Motor neuron (in vitro differentiated cells): Measurements from ENCODE around the gene ITFG1. TPM values are rescaled to one million over a fixed set of nuclear protein-coding genes. Genes with fewer than 3 reads are reported as not detected.

ENCODE experiments used
- ATAC-seq, 8 experiments: fragments of 200-7000 bp; cut with Tn5 transposase; replicated peaks in 6 of 8; 2 replicates each; pipeline ENCODE4 v1.8.0; 2021; ENCODE audit warnings: mild to moderate bottlenecking in 8 of 8, moderate library complexity in 8 of 8
- H3K27ac ChIP-seq, 2 donors: fragments of 250-450 bp; sonication (Bioruptor Pico); 2 replicates each; pipeline ENCODE4 v1.9.0; 2021; ENCODE audit warnings: antibody characterized with exemption in 2 of 2, mild to moderate bottlenecking in 2 of 2, moderate library complexity in 1 of 2
- H3K4me1 ChIP-seq, 2 donors: fragments of 250-450 bp; sonication (Bioruptor Pico); replicated peaks in 1 of 2; 2 replicates each; pipeline ENCODE4 v1.6.1; 2021; ENCODE audit warnings: antibody characterized with exemption in 2 of 2, mild to moderate bottlenecking in 2 of 2, moderate library complexity in 1 of 2
- H3K4me3 ChIP-seq, 5 donors: fragments of 250-450 bp; sonication (Bioruptor Pico); 2 replicates each; pipeline ENCODE4 v1.9.0; 2021; ENCODE audit warnings: antibody characterized with exemption in 5 of 5, mild to moderate bottlenecking in 5 of 5, moderate library complexity in 4 of 5
- WGBS, 10 experiments: fragments of 450-650 bp; shearing (Covaris generic); methylation state at CpG; one replicate each; pipeline ENCODE4 v1.0.0; 2022; 5-methylcytosine and 5-hydroxymethylcytosine counted together
- in situ Hi-C, 9 experiments: fragments of 400-800 bp; cut with MboI; loops; one replicate each; pipeline ENCODE4 v1.15.0; 2021; ENCODE audit warnings: low sequenced_read_pairs in 9 of 9, low pct_unique_long_range_greater_than_20kb in 2 of 9; ENCODE audit not compliant: unreplicated experiment in 9 of 9
- total RNA-seq, 8 experiments: library from RNA; unstranded; fragments of 300-600 nt; gene quantifications; 2 replicates each; pipeline versions ENCODE4 v1.2.3 to v1.2.4, GENCODE V29; 2022

Gene ITFG1
- total RNA-seq = 100 to 1,000 TPM in 1 of 8 experiments, 10 to 100 TPM in 7; 50.5 to 110 (median 67.8) TPM

GRCh38 chr16:47460711-47461597 is at the start of gene ITFG1, which contains the start of gene PHKB:
Gene ITFG1, minus strand, starts transcription at chr16:47461063. Its CDS starts 18 bp downstream, at chr16:47461045.
Gene PHKB, plus strand, starts transcription at chr16:47461331. Its CDS starts 20 bp downstream, at chr16:47461351.
- in situ Hi-C loops = no loop called here
- peaks cover 27 to 38% of the 10 kb centered on the region in 2 donors for H3K4me1 ChIP-seq
- H3K4me3 ChIP-seq = peak within 1 kb of the TSS; percentile 60 to 91 (median 86)
- ATAC-seq = peak; percentile 78 to 96 (median 90)
- H3K27ac ChIP-seq = peak within 1 kb of the TSS; percentile 100
- WGBS, 10 experiments = 0 to 6% (median 0%) methylated on average over 1 to 9 of the region's 82 CpGs; no CpG with 5 or more reads in 4 of the 10 experiments

- H3K27ac ChIP-seq = no peak overlapping the region
- H3K4me1 ChIP-seq = peaks cover 0 to 3% of the 10 kb centered on the region in 2 donors
- in situ Hi-C loops = no loop called here
- 29 to 100% (median 100%) methylated on average over 1 of the region's 1 CpG; no CpG with 5 or more reads in 4 of the 10 experiments for WGBS, 10 experiments
- H3K4me3 ChIP-seq = no peak overlapping the region
- ATAC-seq = no peak
Measured at GRCh38 chr16:47507701-47508100, 46.8 kb upstream of the ITFG1 start.

GRCh38 chr16:47506800-47507199 is 45.9 kb upstream of the ITFG1 start:
- ATAC-seq = no peak
- in situ Hi-C loops = no loop called here
- WGBS, 10 experiments = 72 to 100% (median 88%) methylated on average over 2 of the region's 2 CpGs; no CpG with 5 or more reads in 5 of the 10 experiments
- H3K27ac ChIP-seq = no peak overlapping the region
- peaks cover 0 to 3% of the 10 kb centered on the region in 2 donors for H3K4me1 ChIP-seq
- no peak overlapping the region for H3K4me3 ChIP-seq

- ATAC-seq = no peak
- H3K4me3 ChIP-seq = no peak overlapping the region
- 92 to 100% (median 100%) methylated on average over 1 to 6 of the region's 7 CpGs; no CpG with 5 or more reads in 4 of the 10 experiments for WGBS, 10 experiments
- H3K4me1 ChIP-seq = peaks cover 0 to 3% of the 10 kb centered on the region in 2 donors
- no peak overlapping the region for H3K27ac ChIP-seq
- in situ Hi-C loops = no loop called here
Measured at GRCh38 chr16:47504599-47504998, 43.7 kb upstream of the ITFG1 start.

GRCh38 chr16:47503936-47504335 is 43.1 kb upstream of the ITFG1 start:
- no peak overlapping the region for H3K27ac ChIP-seq
- peaks cover 0 to 3% of the 10 kb centered on the region in 2 donors for H3K4me1 ChIP-seq
- in situ Hi-C loops = no loop called here
- peak in 1 of 8 experiments; percentile 16 for ATAC-seq
- H3K4me3 ChIP-seq = no peak overlapping the region
- WGBS, 10 experiments = 40 to 100% (median 64%) methylated on average over 1 of the region's 1 CpG; no CpG with 5 or more reads in 6 of the 10 experiments

GRCh38 chr16:47499700-47500264 is 38.9 kb upstream of the ITFG1 start:
- Histone ChIP-seq H3K27ac (no peak overlapping the region), H3K4me1 (no peaks in the 10 kb centered on the region), H3K4me3 (no peak overlapping the region)
- in situ Hi-C loops = no loop called here
- ATAC-seq = no peak
- 93 to 100% (median 96%) methylated on average over 1 to 8 of the region's 9 CpGs; no CpG with 5 or more reads in 1 of the 10 experiments for WGBS, 10 experiments

GRCh38 chr16:47499080-47499699 is 38.3 kb upstream of the ITFG1 start:
- ATAC-seq = no peak
- no peaks in the 10 kb centered on the region for H3K4me1 ChIP-seq
- no peak overlapping the region for H3K27ac ChIP-seq
- WGBS, 10 experiments = 71 to 100% (median 94%) methylated on average over 1 to 2 of the region's 2 CpGs; no CpG with 5 or more reads in 3 of the 10 experiments
- in situ Hi-C loops = no loop called here
- H3K4me3 ChIP-seq = no peak overlapping the region

GRCh38 chr16:47493381-47494337 is 32.8 kb upstream of the ITFG1 start:
- WGBS, 10 experiments = 89 to 96% (median 94%) methylated on average over 2 to 8 of the region's 9 CpGs; no CpG with 5 or more reads in 1 of the 10 experiments
- Histone ChIP-seq H3K4me1 (peaks cover 0 to 10% of the 10 kb centered on the region in 2 donors), H3K4me3 (no peak overlapping the region), H3K27ac (no peak overlapping the region)
- ATAC-seq = no peak
- in situ Hi-C loops = no loop called here

- Histone ChIP-seq H3K4me1 (peaks cover 0 to 10% of the 10 kb centered on the region in 2 donors), H3K27ac (peak overlapping the region in 1 of 2 donors; percentile 44), H3K4me3 (no peak overlapping the region)
- peak in 4 of 8 experiments; percentile 56 to 64 (median 59) for ATAC-seq
- WGBS, 10 experiments = 70 to 100% (median 89%) methylated on average over 1 to 9 of the region's 10 CpGs; no CpG with 5 or more reads in 1 of the 10 experiments
- in situ Hi-C loops = no loop called here
Measured at GRCh38 chr16:47492428-47493377, 31.8 kb upstream of the ITFG1 start.

GRCh38 chr16:47492036-47492427 is 31.2 kb upstream of the ITFG1 start:
- Histone ChIP-seq H3K4me1 (peaks cover 0 to 10% of the 10 kb centered on the region in 2 donors), H3K27ac (peak overlapping the region in 1 of 2 donors; percentile 44), H3K4me3 (no peak overlapping the region)
- in situ Hi-C loops = no loop called here
- WGBS, 10 experiments = 0 to 64% (median 32%) methylated on average over 1 of the region's 1 CpG; no CpG with 5 or more reads in 2 of the 10 experiments
- peak in 2 of 8 experiments; percentile 18 to 38 for ATAC-seq

GRCh38 chr16:47490471-47490870 is 29.6 kb upstream of the ITFG1 start:
- no peak for ATAC-seq
- Histone ChIP-seq H3K4me3 (no peak overlapping the region), H3K4me1 (peaks cover 0 to 10% of the 10 kb centered on the region in 2 donors), H3K27ac (no peak overlapping the region)
- in situ Hi-C loops = no loop called here
